ENCODE data around the gene TMC8. TPM values are rescaled to one million over a fixed set of nuclear protein-coding genes. Genes with fewer than 3 reads are reported as not detected.
"Not testable (repeated sequence)": the region's sequence is repeated elsewhere in the genome, so short reads cannot be mapped to it uniquely, and the experiment has no call there.

Gene TMC8
- polyA plus RNA-seq, 1 experiment = not detected

DNA sequence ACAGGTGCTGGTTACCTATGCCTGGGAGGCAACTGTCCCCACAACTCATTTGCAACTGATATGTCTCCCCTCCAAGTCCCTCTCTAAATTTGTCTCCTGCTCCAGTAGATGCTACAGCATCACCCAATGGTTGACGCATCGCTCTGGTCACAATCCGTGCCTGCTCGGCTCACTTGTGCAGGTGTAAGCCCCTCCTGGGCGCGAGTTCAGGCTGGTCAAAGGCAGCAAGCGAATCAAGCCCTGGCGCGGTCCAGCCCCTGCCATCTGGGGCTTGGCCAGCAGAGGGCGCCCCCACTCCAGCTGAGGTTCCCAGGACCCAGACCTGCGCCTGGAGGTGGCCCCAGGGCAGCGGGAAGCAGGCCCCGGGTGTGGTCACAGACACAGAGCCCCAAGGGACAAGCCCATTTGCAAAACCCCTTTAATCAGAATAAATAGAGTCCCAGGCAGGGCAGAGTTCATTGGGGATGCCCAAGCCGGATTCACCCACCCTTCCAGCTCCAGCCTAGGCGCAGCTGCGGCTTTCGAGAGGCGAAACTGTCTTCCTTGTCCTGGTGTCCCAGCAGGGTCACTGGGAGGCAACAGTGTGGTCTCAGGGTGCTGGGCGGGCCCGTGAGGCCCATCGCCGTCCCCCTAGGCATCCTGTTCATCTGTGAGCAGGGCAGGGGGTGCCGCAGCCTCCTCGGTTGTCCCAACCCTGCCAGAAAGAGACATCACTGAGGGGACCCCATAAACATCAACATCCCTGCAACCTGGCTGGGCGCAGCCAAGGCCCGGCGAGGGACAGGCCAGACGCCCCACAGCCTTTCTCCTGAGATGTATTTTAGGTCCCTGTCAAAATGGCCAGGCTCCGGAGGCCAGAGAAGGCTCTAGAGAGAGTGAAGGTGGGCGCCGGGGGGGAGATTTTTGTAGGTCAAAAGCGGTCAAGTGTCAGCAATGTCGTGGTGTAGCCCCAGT lies 17.8 kb upstream of the TMC8 start:
- DNase-seq (ENCODE audit: low read depth) = no peak
- POLR2A ChIA-PET = no interaction called here
- CTCF ChIA-PET = interaction anchor here (0.6 to 2.9 kb wide), 28 partner anchors 10 to 310 kb away, joined by 3 to 38 read pairs (median 4); no protein-coding TSS in a partner anchor
- TF ChIP-seq, protein P1, sequence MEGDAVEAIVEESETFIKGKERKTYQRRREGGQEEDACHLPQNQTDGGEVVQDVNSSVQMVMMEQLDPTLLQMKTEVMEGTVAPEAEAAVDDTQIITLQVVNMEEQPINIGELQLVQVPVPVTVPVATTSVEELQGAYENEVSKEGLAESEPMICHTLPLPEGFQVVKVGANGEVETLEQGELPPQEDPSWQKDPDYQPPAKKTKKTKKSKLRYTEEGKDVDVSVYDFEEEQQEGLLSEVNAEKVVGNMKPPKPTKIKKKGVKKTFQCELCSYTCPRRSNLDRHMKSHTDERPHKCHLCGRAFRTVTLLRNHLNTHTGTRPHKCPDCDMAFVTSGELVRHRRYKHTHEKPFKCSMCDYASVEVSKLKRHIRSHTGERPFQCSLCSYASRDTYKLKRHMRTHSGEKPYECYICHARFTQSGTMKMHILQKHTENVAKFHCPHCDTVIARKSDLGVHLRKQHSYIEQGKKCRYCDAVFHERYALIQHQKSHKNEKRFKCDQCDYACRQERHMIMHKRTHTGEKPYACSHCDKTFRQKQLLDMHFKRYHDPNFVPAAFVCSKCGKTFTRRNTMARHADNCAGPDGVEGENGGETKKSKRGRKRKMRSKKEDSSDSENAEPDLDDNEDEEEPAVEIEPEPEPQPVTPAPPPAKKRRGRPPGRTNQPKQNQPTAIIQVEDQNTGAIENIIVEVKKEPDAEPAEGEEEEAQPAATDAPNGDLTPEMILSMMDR (IDR thresholded peaks at IDR 0.05; ENCODE audit: insufficient read depth, low read depth, low read length) = peak; percentile 99
- peaks cover 2% of the 10 kb centered on the region; the same call in 1 of the 2 replicates for H3K27me3 ChIP-seq (ENCODE audit: control insufficient read depth, insufficient read depth, low read length)
- H3K36me3 ChIP-seq (ENCODE audit: control insufficient read depth, insufficient read depth, low read length) = no peaks in the 10 kb centered on the region
- no peak overlapping the region for H3K4me3 ChIP-seq (ENCODE audit: low read depth, low read length)

DNA sequence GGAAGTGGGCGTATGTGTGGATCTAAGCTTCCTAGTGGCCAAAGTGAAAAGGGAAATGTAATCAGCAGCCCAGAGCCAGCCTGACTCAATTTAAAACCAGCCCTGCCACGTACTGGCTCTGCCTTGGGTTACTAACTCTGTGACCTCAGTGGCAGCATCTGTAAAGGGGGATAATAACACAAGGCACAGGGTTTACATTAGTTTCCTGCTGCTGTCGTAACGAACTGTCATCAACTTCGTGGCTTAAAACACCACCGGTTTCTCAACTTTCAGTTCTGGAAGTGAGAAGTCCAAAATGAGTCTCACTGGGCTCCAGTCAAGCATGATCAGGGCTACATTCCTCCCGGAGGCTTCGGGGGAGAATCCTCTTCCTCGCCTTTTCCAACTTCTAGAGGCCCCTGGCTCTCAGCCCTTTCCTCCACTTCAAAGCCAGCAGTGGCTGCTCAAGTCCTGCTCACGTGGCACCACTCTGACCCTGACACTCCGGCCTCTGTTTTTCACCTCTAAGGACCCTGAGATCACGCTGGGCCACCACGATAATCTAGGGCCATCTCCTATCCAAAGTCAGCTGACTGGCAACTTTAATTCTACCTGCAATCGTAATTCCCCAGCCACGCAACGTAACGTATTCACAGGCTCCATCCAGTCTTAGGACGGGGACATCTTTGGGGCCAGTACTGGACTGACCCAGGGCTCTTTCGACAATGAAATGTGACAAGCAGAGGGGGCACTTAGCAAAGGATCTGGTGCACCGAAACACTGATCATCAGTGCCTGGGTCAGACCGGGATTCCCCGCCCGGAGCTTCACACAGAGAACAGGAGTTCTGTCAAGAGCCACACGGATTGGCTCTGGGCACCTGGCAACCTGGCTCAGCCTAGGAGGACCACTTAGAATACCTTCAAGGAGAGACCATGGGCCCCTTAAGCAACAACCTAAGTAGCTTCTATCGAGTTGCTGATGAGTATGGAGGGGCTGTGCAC lies 16.5 kb upstream of the TMC8 start:
- Histone ChIP-seq H3K27me3 (ENCODE audit: control insufficient read depth, insufficient read depth, low read length) (peaks cover 2% of the 10 kb centered on the region; the same call in 1 of the 2 replicates), H3K4me3 (ENCODE audit: low read depth, low read length) (no peak overlapping the region), H3K36me3 (ENCODE audit: control insufficient read depth, insufficient read depth, low read length) (no peaks in the 10 kb centered on the region)
- TF ChIP-seq, protein P1 (IDR thresholded peaks at IDR 0.05; ENCODE audit: insufficient read depth, low read depth, low read length) = no peak
- DNase-seq (ENCODE audit: low read depth) = no peak
- ChIA-PET CTCF (interaction anchor here (0.8 to 3.2 kb wide), 13 partner anchors 14 to 137 kb away, joined by 3 to 38 read pairs (median 7); partner anchors contain the start of genes AFMID and TK1), POLR2A (no interaction called here)

DNA sequence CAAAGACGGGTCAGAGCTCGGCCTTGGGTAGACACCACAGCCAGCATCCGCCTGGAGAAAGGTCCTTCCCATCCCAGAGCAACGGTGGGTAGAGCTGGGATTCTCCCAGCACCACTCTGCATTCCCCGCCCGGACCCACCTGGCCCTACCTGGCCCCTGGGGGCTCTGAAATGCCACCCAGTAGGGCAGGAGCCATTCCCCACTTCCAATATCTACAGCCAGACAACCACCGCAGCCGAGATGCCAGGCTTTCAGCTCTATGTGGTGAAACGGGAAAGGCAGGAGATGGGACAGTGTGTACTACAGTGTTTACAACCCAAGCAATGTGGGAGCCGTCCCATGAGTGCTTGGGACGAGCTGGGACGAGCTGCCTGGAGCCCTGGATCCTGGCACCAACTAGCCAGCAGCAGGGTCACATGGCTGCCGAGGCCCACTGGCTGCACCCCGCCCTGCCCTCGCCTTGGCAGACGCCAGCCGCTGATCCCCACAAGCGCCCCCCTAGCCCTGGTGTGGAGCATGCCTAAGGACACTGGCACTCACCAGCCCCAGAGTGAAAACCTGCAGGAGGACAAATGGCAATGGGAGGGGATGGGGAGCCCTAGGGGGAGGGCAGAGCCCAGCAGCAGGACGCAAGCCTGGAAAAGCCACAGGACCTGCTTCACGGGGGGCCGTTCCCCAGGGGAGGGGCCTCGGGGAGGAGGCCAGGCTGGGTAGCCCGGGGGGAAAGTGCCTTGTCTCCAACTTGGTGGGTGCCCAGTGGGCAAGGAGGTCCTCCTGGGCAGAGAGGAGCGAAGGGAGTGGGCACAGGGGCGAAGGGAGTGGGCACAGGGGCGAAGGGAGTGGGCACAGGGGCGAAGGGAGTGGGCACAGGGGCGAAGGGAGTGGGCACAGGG lies 15.5 kb upstream of the TMC8 start:
- ChIA-PET POLR2A (no interaction called here), CTCF (interaction anchor here (0.8 to 3.2 kb wide), 5 partner anchors 61 to 136 kb away, joined by 3 to 17 read pairs (median 5); partner anchors contain the start of genes AFMID and TK1)
- TF ChIP-seq, protein P1 (IDR thresholded peaks at IDR 0.05; ENCODE audit: insufficient read depth, low read depth, low read length) = no peak
- Histone ChIP-seq H3K4me3 (ENCODE audit: low read depth, low read length) (no peak overlapping the region), H3K27me3 (ENCODE audit: control insufficient read depth, insufficient read depth, low read length) (peaks cover 2% of the 10 kb centered on the region; the same call in 1 of the 2 replicates), H3K36me3 (ENCODE audit: control insufficient read depth, insufficient read depth, low read length) (no peaks in the 10 kb centered on the region)
- DNase-seq (ENCODE audit: low read depth) = no peak

DNA sequence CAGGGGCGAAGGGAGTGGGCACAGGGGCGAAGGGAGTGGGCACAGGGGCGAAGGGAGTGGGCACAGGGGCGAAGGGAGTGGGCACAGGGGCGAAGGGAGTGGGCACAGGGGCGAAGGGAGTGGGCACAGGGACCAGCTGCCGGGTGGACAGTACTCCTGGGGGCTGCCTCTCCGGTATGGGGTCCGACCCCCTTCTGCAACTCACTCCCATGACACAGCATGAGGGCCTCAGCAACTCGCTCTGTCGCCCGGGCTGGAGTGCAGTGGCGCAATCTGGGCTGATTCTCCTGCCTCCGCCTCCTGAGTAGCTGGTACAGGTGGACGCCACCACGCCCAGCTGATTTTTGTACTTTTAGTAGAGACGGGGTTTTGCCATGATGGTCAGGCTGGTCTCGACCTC lies 14.8 kb upstream of the TMC8 start:
- H3K36me3 ChIP-seq (ENCODE audit: control insufficient read depth, insufficient read depth, low read length); DNase-seq (ENCODE audit: low read depth); POLR2A ChIA-PET; H3K27me3 ChIP-seq (ENCODE audit: control insufficient read depth, insufficient read depth, low read length); H3K4me3 ChIP-seq (ENCODE audit: low read depth, low read length): not testable (repeated sequence)
- CTCF ChIA-PET = interaction anchor here (1.7 to 3.2 kb wide), 2 partner anchors 61 to 135 kb away, joined by 10 to 17 read pairs; no protein-coding TSS in a partner anchor

DNA sequence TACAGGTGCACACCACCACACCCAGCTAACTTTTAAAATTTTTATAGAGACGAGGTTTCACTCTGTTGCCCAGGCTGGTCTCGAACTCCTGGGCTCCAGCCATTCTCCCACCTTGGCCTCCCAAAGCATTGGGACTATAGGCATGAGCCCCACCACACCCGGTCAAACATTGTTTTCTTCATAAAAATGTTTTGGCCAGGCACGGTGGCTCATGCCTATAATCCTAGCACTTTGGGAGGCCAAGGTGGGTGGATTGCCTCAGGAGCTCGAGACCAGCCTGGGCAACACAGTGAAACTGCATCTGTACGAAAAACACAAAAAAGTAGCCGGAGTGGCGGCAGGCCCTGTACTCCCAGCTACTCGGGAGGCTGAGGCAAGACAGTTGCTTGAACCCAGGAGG lies 14.2 kb upstream of the TMC8 start:
- CTCF ChIA-PET = interaction anchor here (3.2 kb wide), 1 partner anchor 134 kb away, joined by 17 read pairs; no protein-coding TSS in a partner anchor

More for the DNA sequence above, 14.2 kb upstream of the TMC8 start:
- no peak overlapping the region for H3K4me3 ChIP-seq (ENCODE audit: low read depth, low read length)
- DNase-seq (ENCODE audit: low read depth) = no peak
- TF ChIP-seq, protein P1 (IDR thresholded peaks at IDR 0.05; ENCODE audit: insufficient read depth, low read depth, low read length) = no peak
- peaks cover 2% of the 10 kb centered on the region; the same call in 1 of the 2 replicates for H3K27me3 ChIP-seq (ENCODE audit: control insufficient read depth, insufficient read depth, low read length)
- no peaks in the 10 kb centered on the region for H3K36me3 ChIP-seq (ENCODE audit: control insufficient read depth, insufficient read depth, low read length)
- POLR2A ChIA-PET = no interaction called here

All from BJ (cell line).